H9 (cell line): ENCODE results near the gene LPP. TPM values are rescaled to one million over a fixed set of nuclear protein-coding genes. Genes with fewer than 3 reads are reported as not detected.

Experiments used
- DNase-seq: peaks from one replicate; pipeline ENCODE4 v3.0.0-alpha.2; 2017
- H2AFZ ChIP-seq: one replicate; pipeline ENCODE4 v1.6.1; 2013; ENCODE audit warnings: mild to moderate bottlenecking, low read length, control low read depth, moderate library complexity
- H2AK5ac ChIP-seq: 2 replicates; pipeline ENCODE4 v1.6.1; 2013; ENCODE audit warnings: low read length, control low read depth, mixed read lengths; ENCODE audit not compliant: insufficient read length
- H2BK120ac ChIP-seq: one replicate; pipeline ENCODE4 v1.6.1; 2013; ENCODE audit warnings: low read depth, mild to moderate bottlenecking, low read length, control low read depth, inconsistent platforms; ENCODE audit not compliant: poor library complexity, severe bottlenecking
- H2BK12ac ChIP-seq: 2 replicates; pipeline ENCODE4 v1.6.1; 2013; ENCODE audit warnings: low read length, control low read depth, mixed read lengths, low read depth; ENCODE audit not compliant: insufficient read length
- H2BK15ac ChIP-seq: 2 replicates; pipeline ENCODE4 v1.6.1; 2013; ENCODE audit warnings: low read depth, low read length, control low read depth
- H2BK20ac ChIP-seq: one replicate; pipeline ENCODE4 v1.6.1; 2013; ENCODE audit warnings: low read depth, mild to moderate bottlenecking, low read length, control low read depth, inconsistent platforms; ENCODE audit not compliant: poor library complexity, severe bottlenecking
- H2BK5ac ChIP-seq: 2 replicates; pipeline ENCODE4 v1.6.1; 2013; ENCODE audit warnings: low read length, control low read depth, mixed read lengths; ENCODE audit not compliant: insufficient read length
- H3K14ac ChIP-seq: 2 replicates; pipeline ENCODE4 v1.6.1; 2013; ENCODE audit warnings: low read length, control low read depth; ENCODE audit not compliant: insufficient read depth
- H3K18ac ChIP-seq: 2 replicates; pipeline ENCODE4 v1.6.1; 2013; ENCODE audit warnings: low read depth, mild to moderate bottlenecking, mixed read lengths, low read length, control low read depth; ENCODE audit not compliant: insufficient read length
- H3K23ac ChIP-seq: 2 replicates; pipeline ENCODE4 v1.6.1; 2013; ENCODE audit warnings: low read length, control low read depth, mixed read lengths, low read depth; ENCODE audit not compliant: insufficient read length
- H3K23me2 ChIP-seq: 2 replicates; pipeline ENCODE4 v1.6.1; 2013; ENCODE audit warnings: low read depth, mild to moderate bottlenecking, mixed read lengths, low read length, control low read depth; ENCODE audit not compliant: insufficient read length, poor library complexity, severe bottlenecking
- H3K27ac ChIP-seq: 2 replicates; pipeline ENCODE4 v1.5.1; 2013; ENCODE audit warnings: low read length, control low read depth, mixed read lengths, low read depth; ENCODE audit not compliant: insufficient read length
- H3K27me3 ChIP-seq: 2 replicates; pipeline ENCODE4 v1.6.1; 2013; ENCODE audit warnings: low read length, control low read depth, inconsistent platforms; ENCODE audit not compliant: insufficient read depth
- H3K4ac ChIP-seq: 2 replicates; pipeline ENCODE4 v1.6.1; 2013; ENCODE audit warnings: low read depth, mild to moderate bottlenecking, control low read depth, inconsistent platforms, low read length, moderate library complexity
- H3K4me1 ChIP-seq: 2 replicates; pipeline ENCODE4 v1.6.1; 2013; ENCODE audit warnings: low read length, control low read depth, inconsistent platforms; ENCODE audit not compliant: insufficient read depth
- H3K4me2 ChIP-seq: 2 replicates; pipeline ENCODE4 v1.6.1; 2013; ENCODE audit warnings: low read length, control low read depth, mixed read lengths; ENCODE audit not compliant: insufficient read length, insufficient read depth
- H3K56ac ChIP-seq: 2 replicates; pipeline ENCODE4 v1.6.1; 2013; ENCODE audit warnings: low read depth, mild to moderate bottlenecking, mixed read lengths, low read length, control low read depth; ENCODE audit not compliant: insufficient read length
- H3K79me1 ChIP-seq: 2 replicates; pipeline ENCODE4 v1.6.1; 2013; ENCODE audit warnings: low read depth, mild to moderate bottlenecking, moderate library complexity, low read length, control low read depth, inconsistent platforms; ENCODE audit not compliant: insufficient read depth, poor library complexity, severe bottlenecking
- H3K79me2 ChIP-seq: 2 replicates; pipeline ENCODE4 v1.6.1; 2013; ENCODE audit warnings: low read length, control low read depth, inconsistent platforms; ENCODE audit not compliant: insufficient read depth
- H3K9ac ChIP-seq: 2 replicates; pipeline ENCODE4 v1.6.1; 2013; ENCODE audit warnings: low read length, control low read depth, mixed read lengths; ENCODE audit not compliant: insufficient read length; ENCODE audit errors: extremely low read depth
- H3K9me3 ChIP-seq: one replicate; pipeline ENCODE4 v1.6.1; 2013; ENCODE audit warnings: low read depth, low read length, inconsistent platforms; ENCODE audit not compliant: control insufficient read depth
- H3T11ph ChIP-seq: one replicate; pipeline ENCODE4 v1.6.1; 2013; ENCODE audit warnings: mild to moderate bottlenecking, low read length, control low read depth, inconsistent platforms
- H4K20me1 ChIP-seq: one replicate; pipeline ENCODE4 v1.6.1; 2013; ENCODE audit not compliant: control insufficient read depth, insufficient read length, insufficient read depth
- H4K5ac ChIP-seq: 2 replicates; pipeline ENCODE4 v1.6.1; 2013; ENCODE audit warnings: low read depth, mild to moderate bottlenecking, mixed read lengths, low read length, control low read depth; ENCODE audit not compliant: insufficient read length
- H4K8ac ChIP-seq: replicated peaks from 2 replicates; pipeline ENCODE4 v1.6.1; 2013; ENCODE audit warnings: low read length, control low read depth, mixed read lengths, low read depth; ENCODE audit not compliant: insufficient read length
- H4K91ac ChIP-seq: 2 replicates; pipeline ENCODE4 v1.6.1; 2013; ENCODE audit warnings: low read depth, mild to moderate bottlenecking, moderate library complexity, mixed read lengths, low read length, control low read depth; ENCODE audit not compliant: insufficient read length
- H3K27ac Mint-ChIP-seq, 3 experiments: 2 replicates in 2 of 3; 3 replicates in 1 of 3; pipeline ENCODE4 v1.8.0; 2020 to 2021; ENCODE audit warnings: mixed read lengths in 3 of 3, mild to moderate bottlenecking in 1 of 3, moderate library complexity in 1 of 3
- H3K27me3 Mint-ChIP-seq: 2 replicates; pipeline ENCODE4 v1.8.0; 2021; ENCODE audit warnings: low read depth, mild to moderate bottlenecking, moderate library complexity, mixed read lengths
- H3K36me3 Mint-ChIP-seq, 3 experiments: 2 replicates in 2 of 3; 3 replicates in 1 of 3; pipeline ENCODE4 v1.8.0; 2020 to 2021; ENCODE audit warnings: low read depth in 3 of 3, mixed read lengths in 3 of 3; ENCODE audit not compliant: insufficient read depth in 1 of 3
- H3K4me1 Mint-ChIP-seq, 2 experiments: 2 replicates each; pipeline ENCODE4 v1.8.0; 2020; ENCODE audit warnings: mixed read lengths in 2 of 2
- H3K4me3 Mint-ChIP-seq, 2 experiments: 2 replicates in 1 of 2; 3 replicates in 1 of 2; pipeline ENCODE4 v1.8.0; 2020 to 2021; ENCODE audit warnings: mild to moderate bottlenecking in 2 of 2, mixed read lengths in 2 of 2, moderate library complexity in 1 of 2
- H3K9me3 Mint-ChIP-seq, 2 experiments: 2 replicates in 1 of 2; 3 replicates in 1 of 2; pipeline ENCODE4 v1.8.0; 2020; ENCODE audit warnings: mild to moderate bottlenecking in 2 of 2, mixed read lengths in 2 of 2, moderate library complexity in 1 of 2
- CTCF ChIP-seq: fragments of 200-600 bp; sonication (generic); conservative IDR thresholded peaks from 3 replicates; pipeline ENCODE4 v1.8.0; 2021; ENCODE audit warnings: antibody characterized with exemption, mild to moderate bottlenecking
- WGBS: extraction: QIAGEN DNeasy Blood & Tissue Kit; methylation state at CpG from one replicate; pipeline ENCODE4 v1.1.7; 2013; ENCODE audit warnings: missing lambda C conversion rate, low lambda C conversion rate, mixed read lengths; ENCODE audit not compliant: insufficient read length; ENCODE audit errors: extremely low coverage; 5-methylcytosine and 5-hydroxymethylcytosine counted together
- total RNA-seq: library from RNA; stranded (reverse); gene quantifications from 2 replicates; pipeline ENCODE4 v1.2.1, GENCODE V29; 2021

Gene LPP
- total RNA-seq, 1 experiment from 2014 or later: 64.6 TPM

- Mint-ChIP-seq H3K27me3 (no peaks in the 10 kb centered on the region), H3K9me3 (no peaks in the 10 kb centered on the region), H3K4me3 (no peak overlapping the region), H3K27ac (no peak overlapping the region), H3K36me3 (no peaks in the 10 kb centered on the region), H3K4me1 (peaks cover 4 to 8% of the 10 kb centered on the region in 2 experiments)
- no peak overlapping the region for H2BK12ac ChIP-seq
- H2BK15ac ChIP-seq: no peak overlapping the region
- H2AK5ac ChIP-seq: no peak overlapping the region
- TF ChIP-seq CTCF: no peak
- H4K91ac ChIP-seq: no peak overlapping the region
- DNase-seq: no peak
- WGBS: no CpG with 5 or more reads among the region's 1 CpG
- no peak overlapping the region for H3K23ac ChIP-seq
- no peaks in the 10 kb centered on the region for H3K9me3 ChIP-seq
- H3K23me2 ChIP-seq: no peaks in the 10 kb centered on the region
- no peak overlapping the region for H3K56ac ChIP-seq
- no peak overlapping the region for H2BK120ac ChIP-seq
- H3K79me1 ChIP-seq: no peaks in the 10 kb centered on the region
- H3K9ac ChIP-seq: no peak overlapping the region
- H3T11ph ChIP-seq: no peak overlapping the region
- H2BK5ac ChIP-seq: no peak overlapping the region
- no peak overlapping the region for H3K4ac ChIP-seq
- H3K4me2 ChIP-seq: no peak overlapping the region
- no peak overlapping the region for H2AFZ ChIP-seq
- no peak overlapping the region for H3K27ac ChIP-seq
- no peaks in the 10 kb centered on the region for H3K27me3 ChIP-seq
- no peak overlapping the region for H4K5ac ChIP-seq
- H3K14ac ChIP-seq: no peak overlapping the region
- H3K79me2 ChIP-seq: no peaks in the 10 kb centered on the region
- H2BK20ac ChIP-seq: no peak overlapping the region
- H3K4me1 ChIP-seq: no peaks in the 10 kb centered on the region
- H3K18ac ChIP-seq: no peak overlapping the region
- H4K8ac ChIP-seq: no peak overlapping the region
- no peaks in the 10 kb centered on the region for H4K20me1 ChIP-seq
Measured at GRCh38 chr3:188353426-188353825, 199.5 kb downstream of the LPP start.
